Uterus (tissue), 4 donors: ENCODE data around the gene EIF2B5. TPM values are rescaled to one million over a fixed set of nuclear protein-coding genes. Genes with fewer than 3 reads are reported as not detected.

Experiments
- DNase-seq, 2 donors: peaks; one replicate each; pipeline ENCODE4 v3.0.0-alpha.2; 2019 to 2020
- H3K27ac ChIP-seq, 2 donors: fragments of 200-600 bp; sonication (generic); 1 replicate in 1 of 2; 2 replicates in 1 of 2; pipeline ENCODE4 v1.5.1; 2016 to 2018
- H3K27me3 ChIP-seq, 2 donors: fragments of 200-600 bp; sonication (generic); one replicate each; pipeline ENCODE4 v1.5.1; 2018 to 2019; ENCODE audit warnings: control low read depth in 1 of 2
- H3K36me3 ChIP-seq, 2 donors: fragments of 200-600 bp; sonication (generic); one replicate each; pipeline ENCODE4 v1.5.1; 2019; ENCODE audit warnings: control low read depth in 1 of 2
- H3K4me1 ChIP-seq, 2 donors: fragments of 200-600 bp; sonication (generic); one replicate each; pipeline ENCODE4 v1.5.1; 2018 to 2019; ENCODE audit warnings: control low read depth in 1 of 2
- H3K4me3 ChIP-seq, 2 donors: fragments of 200-600 bp; sonication (generic); 1 replicate in 1 of 2; 2 replicates in 1 of 2; pipeline ENCODE4 v1.5.1; 2018 to 2019; ENCODE audit warnings: mild to moderate bottlenecking in 1 of 2
- H3K9me3 ChIP-seq, 2 donors: fragments of 200-600 bp; sonication (generic); one replicate each; pipeline ENCODE4 v1.5.1; 2019; ENCODE audit warnings: control low read depth in 1 of 2
- CTCF ChIP-seq, 4 experiments: fragments of 200-600 bp in 2 of 4; fragments of 450-650 bp in 2 of 4; sonication (generic) in 2 of 4; IDR thresholded peaks; one replicate each; pipeline ENCODE4 v1.5.1; 2016 to 2019; ENCODE audit warnings: antibody characterized with exemption in 4 of 4, mild to moderate bottlenecking in 2 of 4, moderate library complexity in 1 of 4
- POLR2A ChIP-seq, 2 donors: fragments of 450-650 bp; IDR thresholded peaks; one replicate each; pipeline ENCODE4 v1.6.1; 2016; ENCODE audit warnings: antibody characterized with exemption in 2 of 2, mild to moderate bottlenecking in 1 of 2, moderate library complexity in 1 of 2
- intact Hi-C: fragments of 100-400 bp; cut with DNase I; formaldehyde crosslinking; loops from one replicate; pipeline ENCODE4 v1.15.1; 2023; ENCODE audit warnings: low total_unique reads
- total RNA-seq, 4 donors: library from RNA; depleted of rRNA in 3 of 4; stranded (reverse); fragments of >200 nt in 3 of 4; gene quantifications; one replicate each; pipeline versions ENCODE4 v1.1.0 to v1.2.4, GENCODE V29; 2014 to 2023
- donor health status: DM: yes; HTN: yes; CAD: no.

EIF2B5 gene
- total RNA-seq, 4 donors from 2014 or later: 6.5 to 48.0 (median 32.3) TPM

DNA sequence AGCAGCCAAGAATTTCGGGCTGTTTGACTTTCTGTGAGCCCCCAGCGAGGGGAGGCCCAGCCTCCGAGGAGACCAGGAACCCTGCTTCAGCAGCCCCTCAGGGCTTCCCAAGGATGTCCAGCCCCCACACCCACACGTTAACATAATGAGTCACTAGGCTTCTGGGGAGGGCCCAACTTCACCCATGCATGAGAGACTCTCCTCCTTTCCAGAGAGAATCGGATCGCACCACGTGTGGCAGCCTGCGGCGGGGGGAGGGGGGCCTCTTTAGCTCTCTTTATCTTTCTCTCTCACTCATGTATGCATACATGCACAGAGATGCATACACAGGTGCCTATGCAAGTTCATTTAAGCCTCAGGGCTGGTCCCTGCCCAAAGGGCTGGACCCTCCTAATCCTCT is 36.4 kb downstream of the EIF2B5 start:
- no peak for TF ChIP-seq CTCF (IDR thresholded peaks at IDR 0.05)
- TF ChIP-seq POLR2A (IDR thresholded peaks at IDR 0.05): no peak
- Histone ChIP-seq H3K36me3 (no peaks in the 10 kb centered on the region), H3K9me3 (no peaks in the 10 kb centered on the region), H3K27me3 (no peaks in the 10 kb centered on the region), H3K4me1 (peaks cover 0 to 6% of the 10 kb centered on the region in 2 donors), H3K4me3 (no peak overlapping the region), H3K27ac (peak overlapping the region in 1 of 2 donors; percentile 7)
- DNase-seq: no peak
- intact Hi-C loops: no loop called here

GRCh38 chr3:184172681-184173373 is 37.7 kb downstream of the EIF2B5 start:
- no peak for DNase-seq
- Histone ChIP-seq H3K27ac (peak overlapping the region in 1 of 2 donors; percentile 71), H3K4me3 (no peak overlapping the region), H3K27me3 (no peaks in the 10 kb centered on the region), H3K4me1 (peaks cover 5 to 16% of the 10 kb centered on the region in 2 donors), H3K9me3 (no peaks in the 10 kb centered on the region), H3K36me3 (no peaks in the 10 kb centered on the region)
- intact Hi-C loops: no loop called here
- TF ChIP-seq POLR2A (IDR thresholded peaks at IDR 0.05) (no peak), CTCF (IDR thresholded peaks at IDR 0.05) (no peak)

- no peak for DNase-seq
- TF ChIP-seq CTCF (IDR thresholded peaks at IDR 0.05) (no peak), POLR2A (IDR thresholded peaks at IDR 0.05) (no peak)
- H3K27me3 ChIP-seq: no peaks in the 10 kb centered on the region
- no peaks in the 10 kb centered on the region for H3K36me3 ChIP-seq
- peak overlapping the region in 1 of 2 donors; percentile 71 for H3K27ac ChIP-seq
- no peak overlapping the region for H3K4me3 ChIP-seq
- peaks cover 5 to 16% of the 10 kb centered on the region in 2 donors for H3K4me1 ChIP-seq
- no peaks in the 10 kb centered on the region for H3K9me3 ChIP-seq
- intact Hi-C loops: no loop called here
These were observed 38.2 kb downstream of the EIF2B5 start for GRCh38 chr3:184173374-184173722.

GRCh38 chr3:184174284-184174645 is 39.1 kb downstream of the EIF2B5 start:
- intact Hi-C loops: no loop called here
- no peaks in the 10 kb centered on the region for H3K9me3 ChIP-seq
- no peak for TF ChIP-seq POLR2A (IDR thresholded peaks at IDR 0.05)
- TF ChIP-seq CTCF (IDR thresholded peaks at IDR 0.05): no peak
- no peaks in the 10 kb centered on the region for H3K36me3 ChIP-seq
- peak overlapping the region; percentile 59 to 71 for H3K27ac ChIP-seq
- DNase-seq: no peak
- H3K4me3 ChIP-seq: no peak overlapping the region
- peaks cover 5 to 16% of the 10 kb centered on the region in 2 donors for H3K4me1 ChIP-seq
- no peaks in the 10 kb centered on the region for H3K27me3 ChIP-seq

DNA sequence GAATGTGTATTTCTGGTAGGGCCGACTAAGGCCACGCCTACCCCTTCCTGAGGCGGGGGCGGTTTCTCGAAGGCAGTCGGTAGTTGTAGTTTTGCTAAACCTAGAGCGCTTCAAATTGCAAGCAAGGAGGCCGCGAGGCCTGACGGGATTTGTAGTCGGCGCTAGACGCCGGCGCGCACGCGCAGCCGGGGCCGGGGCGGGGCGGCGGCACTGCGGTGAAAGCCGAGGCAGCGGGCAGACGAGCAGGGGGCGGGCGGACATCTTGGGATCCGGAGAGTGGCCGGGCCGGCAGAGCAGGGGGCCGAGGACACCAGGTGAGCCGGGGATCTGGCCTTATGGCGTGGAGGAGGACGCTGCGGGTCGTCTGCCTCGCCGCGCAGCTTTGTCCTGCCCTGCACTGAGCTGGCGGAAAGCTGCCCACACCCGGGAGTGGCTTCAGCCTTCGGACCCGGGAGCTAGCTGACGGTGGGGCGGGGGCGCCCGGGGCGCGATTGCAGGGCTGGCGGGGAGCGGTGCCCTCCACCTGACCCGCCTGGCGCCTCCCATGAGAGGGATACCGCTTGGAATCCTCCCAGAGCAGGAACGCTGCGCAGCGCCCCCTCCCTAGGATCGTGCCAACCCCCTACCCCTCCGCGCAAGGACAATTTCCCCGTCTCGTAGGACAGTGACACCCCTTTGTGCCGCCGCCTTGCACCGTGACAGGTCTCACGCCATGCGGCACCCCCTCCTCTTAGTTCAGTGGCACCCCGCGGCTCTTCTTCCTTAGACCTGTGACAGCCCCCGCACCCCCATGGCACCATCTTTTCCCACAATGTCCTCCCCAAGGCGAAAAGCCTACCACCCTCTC is 39.7 kb downstream of the EIF2B5 start, which contains the start of gene AP2M1:
Gene AP2M1, plus strand, starts transcription at position 210 of the 847 bp plus-strand sequence. CDS start 2,139 bp downstream, outside the sequence.
- H3K27me3 ChIP-seq: no peaks in the 10 kb centered on the region
- H3K27ac ChIP-seq: peak within 1 kb of the TSS; percentile 93 to 96
- H3K9me3 ChIP-seq: no peaks in the 10 kb centered on the region
- intact Hi-C loops: no loop called here
- H3K4me1 ChIP-seq: peaks cover 5 to 16% of the 10 kb centered on the region in 2 donors
- no peaks in the 10 kb centered on the region for H3K36me3 ChIP-seq
- peak within 1 kb of the TSS; percentile 96 to 99 for H3K4me3 ChIP-seq
- DNase-seq: peak; percentile 99
- TF ChIP-seq POLR2A (IDR thresholded peaks at IDR 0.05) (peak; percentile 85 to 90), CTCF (IDR thresholded peaks at IDR 0.05) (no peak)
